Measurements from ENCODE around the gene UGT2B7. TPM values are rescaled to one million over a fixed set of nuclear protein-coding genes. Genes with fewer than 3 reads are reported as not detected.

The UGT2B7 gene
- total RNA-seq, 6 donors from 2014 or later: 0.24 to 1.1 (median 0.30) TPM; not detected in 3

GRCh38 chr4:69071286-69071685, 25.0 kb upstream of the UGT2B7 start:
- Histone ChIP-seq H3K9me3 (no peaks in the 10 kb centered on the region), H3K27ac (no peak overlapping the region), H3K36me3 (no peaks in the 10 kb centered on the region), H3K4me1 (no peaks in the 10 kb centered on the region), H3K4me3 (no peak overlapping the region), H3K27me3 (no peaks in the 10 kb centered on the region)
- no peak for DNase-seq
- TF ChIP-seq EP300 (IDR thresholded peaks at IDR 0.05) (no peak), POLR2AphosphoS5 (IDR thresholded peaks at IDR 0.05) (no peak)
- ATAC-seq (ENCODE audit: low FRiP score in 2 of 2): no peak
- 82 to 94% methylated on average over 1 of the region's 1 CpG for WGBS, 2 donors

GRCh38 chr4:69073375-69073774, 22.9 kb upstream of the UGT2B7 start:
- no peak for ATAC-seq (ENCODE audit: low FRiP score in 2 of 2)

GRCh38 chr4:69075061-69075792, 21.0 kb upstream of the UGT2B7 start:
- no peaks in the 10 kb centered on the region for H3K4me1 ChIP-seq
- 51 to 69% methylated on average over 4 of the region's 4 CpGs for WGBS, 2 donors
- no peaks in the 10 kb centered on the region for H3K27me3 ChIP-seq
- H3K36me3 ChIP-seq: no peaks in the 10 kb centered on the region
- no peaks in the 10 kb centered on the region for H3K9me3 ChIP-seq
- no peak for ATAC-seq (ENCODE audit: low FRiP score in 2 of 2)
- no peak overlapping the region for H3K27ac ChIP-seq
- DNase-seq: no peak
- no peak for TF ChIP-seq POLR2A (IDR thresholded peaks at IDR 0.05)
- no peak for TF ChIP-seq CTCF (IDR thresholded peaks at IDR 0.05)
- no peak for TF ChIP-seq EP300 (IDR thresholded peaks at IDR 0.05)
- TF ChIP-seq POLR2AphosphoS5 (IDR thresholded peaks at IDR 0.05): no peak
- H3K4me3 ChIP-seq: no peak overlapping the region

More at GRCh38 chr4:69073375-69073774, 22.9 kb upstream of the UGT2B7 start:
- Histone ChIP-seq H3K9me3 (no peaks in the 10 kb centered on the region), H3K4me1 (no peaks in the 10 kb centered on the region), H3K27ac (no peak overlapping the region), H3K27me3 (no peaks in the 10 kb centered on the region), H3K36me3 (no peaks in the 10 kb centered on the region), H3K4me3 (no peak overlapping the region)
- TF ChIP-seq POLR2AphosphoS5 (IDR thresholded peaks at IDR 0.05) (no peak), EP300 (IDR thresholded peaks at IDR 0.05) (no peak), CTCF (IDR thresholded peaks at IDR 0.05) (no peak), POLR2A (IDR thresholded peaks at IDR 0.05) (no peak)
- no peak for DNase-seq
- 86 to 89% methylated on average over 1 of the region's 1 CpG for WGBS, 2 donors

GRCh38 chr4:69078852-69079251, 17.4 kb upstream of the UGT2B7 start:
- no peaks in the 10 kb centered on the region for H3K4me1 ChIP-seq
- WGBS, 2 donors: 89 to 100% methylated on average over 1 to 2 of the region's 2 CpGs
- H3K36me3 ChIP-seq: no peaks in the 10 kb centered on the region
- no peak overlapping the region for H3K4me3 ChIP-seq
- no peaks in the 10 kb centered on the region for H3K9me3 ChIP-seq
- no peak overlapping the region for H3K27ac ChIP-seq
- ATAC-seq (ENCODE audit: low FRiP score in 2 of 2) (no peak), DNase-seq (no peak)
- TF ChIP-seq POLR2A (IDR thresholded peaks at IDR 0.05) (no peak), CTCF (IDR thresholded peaks at IDR 0.05) (no peak), POLR2AphosphoS5 (IDR thresholded peaks at IDR 0.05) (no peak), EP300 (IDR thresholded peaks at IDR 0.05) (no peak)
- H3K27me3 ChIP-seq: no peaks in the 10 kb centered on the region

- no peaks in the 10 kb centered on the region for H3K4me1 ChIP-seq
- ATAC-seq (ENCODE audit: low FRiP score in 2 of 2) (no peak), DNase-seq (no peak)
- no peaks in the 10 kb centered on the region for H3K27me3 ChIP-seq
- H3K27ac ChIP-seq: no peak overlapping the region
- no peaks in the 10 kb centered on the region for H3K36me3 ChIP-seq
- TF ChIP-seq POLR2AphosphoS5 (IDR thresholded peaks at IDR 0.05): no peak
- no peak for TF ChIP-seq POLR2A (IDR thresholded peaks at IDR 0.05)
- TF ChIP-seq CTCF (IDR thresholded peaks at IDR 0.05): no peak
- no peak for TF ChIP-seq EP300 (IDR thresholded peaks at IDR 0.05)
- WGBS, 2 donors: 74 to 75% methylated on average over 2 of the region's 2 CpGs
- no peaks in the 10 kb centered on the region for H3K9me3 ChIP-seq
- H3K4me3 ChIP-seq: no peak overlapping the region
These were observed 7.8 kb upstream of the UGT2B7 start for GRCh38 chr4:69088473-69088872.
